Fibroblast of skin of left quadriceps (primary cell): ENCODE measurements around the gene TFPT.

Experiments used
- DNase-seq, 2 experiments: peaks; one replicate each; pipeline ENCODE4 v3.0.0-alpha.2; 2013; ENCODE audit warnings: low read depth in 2 of 2

Gene TFPT

GRCh38 chr19:54149021-54149812 is 33.8 kb upstream of the TFPT start:
- no peak for DNase-seq

- no peak for DNase-seq
These were observed 32.7 kb upstream of the TFPT start for GRCh38 chr19:54148158-54148557.

- no peak for DNase-seq
These were observed 32.2 kb upstream of the TFPT start for GRCh38 chr19:54147676-54148075.

- DNase-seq, result no peak
These were observed 30.2 kb upstream of the TFPT start for GRCh38 chr19:54145541-54146158.

- no peak for DNase-seq
These were observed 26.8 kb upstream of the TFPT start for GRCh38 chr19:54142166-54142780.

- peak; percentile 37 to 42 for DNase-seq
These were observed 25.9 kb upstream of the TFPT start for GRCh38 chr19:54141356-54141755.

GRCh38 chr19:54138489-54139256 is 23.2 kb upstream of the TFPT start:
- DNase-seq, result no peak

GRCh38 chr19:54137699-54138488 is 22.4 kb upstream of the TFPT start, which contains the start of gene CNOT3:
Gene CNOT3 (plus strand): TSS chr19:54137762. CDS start chr19:54142979, 5,217 bp downstream.
- DNase-seq, result no peak

- DNase-seq, result peak; percentile 100
These were observed 21.6 kb upstream of the TFPT start for GRCh38 chr19:54136864-54137698.

- DNase-seq, result no peak
These were observed 20.8 kb upstream of the TFPT start for GRCh38 chr19:54136086-54136863.

GRCh38 chr19:54133957-54134590 is 18.6 kb upstream of the TFPT start:
- no peak for DNase-seq

GRCh38 chr19:54133312-54133956 is 18.0 kb upstream of the TFPT start:
- DNase-seq, result peak in 1 of 2 experiments; percentile 23

GRCh38 chr19:54129617-54129996 is 14.2 kb upstream of the TFPT start:
- DNase-seq, result no peak

- no peak for DNase-seq
These were observed 13.5 kb upstream of the TFPT start for GRCh38 chr19:54128796-54129616.

GRCh38 chr19:54128441-54128725 is 12.9 kb upstream of the TFPT start:
- DNase-seq, result no peak

- no peak for DNase-seq
These were observed 12.4 kb upstream of the TFPT start for GRCh38 chr19:54127688-54128440.

- DNase-seq, result no peak
These were observed 10.3 kb upstream of the TFPT start for GRCh38 chr19:54125713-54126112.
